ENCODE results near the gene DGKQ. TPM values are rescaled to one million over a fixed set of nuclear protein-coding genes. Genes with fewer than 3 reads are reported as not detected.

DGKQ gene
- total RNA-seq: 10 to 100 TPM; 18.6 to 24.0 TPM

DNA sequence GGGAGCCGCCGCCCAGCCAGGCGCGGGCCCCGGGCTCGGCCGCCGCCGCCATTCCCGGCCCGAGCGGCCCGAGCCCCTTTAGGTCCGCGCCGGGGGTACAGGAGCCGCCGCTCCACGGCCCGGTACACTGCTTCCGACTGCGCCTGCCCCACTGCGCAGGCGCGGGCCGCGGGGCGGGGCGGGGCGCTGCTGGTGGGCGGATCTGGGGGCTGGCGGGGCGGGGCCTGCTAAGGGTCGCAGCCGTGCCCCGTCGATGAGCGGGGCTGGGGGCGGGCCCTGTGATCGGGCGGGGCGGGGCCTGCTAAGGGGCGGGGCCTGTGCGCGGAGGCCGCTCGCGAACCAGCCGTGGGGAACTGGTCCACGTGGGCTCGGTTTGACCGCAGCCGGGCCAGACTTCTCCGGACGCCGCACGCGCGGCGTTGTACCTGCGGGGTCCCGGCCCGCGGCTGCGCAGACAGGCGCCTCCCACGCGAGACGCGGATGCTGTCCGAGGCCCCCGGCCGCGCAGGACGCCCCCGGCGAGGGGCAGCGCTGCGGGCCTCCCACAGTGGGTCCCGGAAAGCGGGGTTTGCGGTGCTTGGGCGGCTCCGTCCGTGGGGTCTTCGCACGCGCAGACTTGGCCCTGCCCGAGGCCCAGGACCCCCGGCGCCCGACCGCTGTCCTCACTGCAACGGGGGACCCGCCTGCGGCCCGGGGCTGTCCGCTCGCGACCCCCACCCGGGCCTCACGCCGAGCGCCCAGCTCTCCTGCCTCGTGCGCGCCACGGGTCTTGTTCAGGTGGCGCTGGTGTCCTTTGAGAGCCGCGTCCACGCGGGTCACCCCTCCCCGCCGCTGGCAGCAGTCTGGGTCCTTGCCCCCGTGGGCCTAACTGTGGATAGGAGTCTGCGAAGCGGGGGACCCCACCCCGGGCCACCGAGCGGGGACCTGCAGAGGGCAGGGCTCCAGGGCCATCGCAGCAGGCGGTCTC, at the start of gene DGKQ:
Gene DGKQ, minus strand, starts transcription at position 139 of the 967 bp plus-strand sequence. Its CDS starts 87 bp downstream, at position 52.
- DNase-seq (ENCODE audit: low spot score): peak; percentile 43
- no peaks in the 10 kb centered on the region for H3K9me3 ChIP-seq
- H3K27me3 ChIP-seq (replicated peaks; ENCODE audit: insufficient read depth): no peaks in the 10 kb centered on the region
- H3K4me1 ChIP-seq (ENCODE audit: control insufficient read depth in 1 of 2, low read depth in 2 of 2): peaks cover 10 to 21% of the 10 kb centered on the region in 2 donors
- peak; percentile 88 for ATAC-seq (ENCODE audit: insufficient number of reproducible peaks, low FRiP score, low read depth)
- H3K36me3 ChIP-seq: no peaks in the 10 kb centered on the region
- TF ChIP-seq, protein P1, sequence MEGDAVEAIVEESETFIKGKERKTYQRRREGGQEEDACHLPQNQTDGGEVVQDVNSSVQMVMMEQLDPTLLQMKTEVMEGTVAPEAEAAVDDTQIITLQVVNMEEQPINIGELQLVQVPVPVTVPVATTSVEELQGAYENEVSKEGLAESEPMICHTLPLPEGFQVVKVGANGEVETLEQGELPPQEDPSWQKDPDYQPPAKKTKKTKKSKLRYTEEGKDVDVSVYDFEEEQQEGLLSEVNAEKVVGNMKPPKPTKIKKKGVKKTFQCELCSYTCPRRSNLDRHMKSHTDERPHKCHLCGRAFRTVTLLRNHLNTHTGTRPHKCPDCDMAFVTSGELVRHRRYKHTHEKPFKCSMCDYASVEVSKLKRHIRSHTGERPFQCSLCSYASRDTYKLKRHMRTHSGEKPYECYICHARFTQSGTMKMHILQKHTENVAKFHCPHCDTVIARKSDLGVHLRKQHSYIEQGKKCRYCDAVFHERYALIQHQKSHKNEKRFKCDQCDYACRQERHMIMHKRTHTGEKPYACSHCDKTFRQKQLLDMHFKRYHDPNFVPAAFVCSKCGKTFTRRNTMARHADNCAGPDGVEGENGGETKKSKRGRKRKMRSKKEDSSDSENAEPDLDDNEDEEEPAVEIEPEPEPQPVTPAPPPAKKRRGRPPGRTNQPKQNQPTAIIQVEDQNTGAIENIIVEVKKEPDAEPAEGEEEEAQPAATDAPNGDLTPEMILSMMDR (IDR thresholded peaks at IDR 0.05): no peak
- peak within 1 kb of the TSS; percentile 97 for H3K4me3 ChIP-seq
- no peak within 1 kb of the TSS for H3K27ac ChIP-seq

- Histone ChIP-seq H3K4me1 (ENCODE audit: control insufficient read depth in 1 of 2, low read depth in 2 of 2) (peaks cover 0 to 3% of the 10 kb centered on the region in 2 donors), H3K27me3 (replicated peaks; ENCODE audit: insufficient read depth) (no peaks in the 10 kb centered on the region), H3K9me3 (no peaks in the 10 kb centered on the region), H3K36me3 (peaks cover 18% of the 10 kb centered on the region), H3K4me3 (no peak overlapping the region), H3K27ac (no peak overlapping the region)
- no peak for DNase-seq (ENCODE audit: low spot score)
- no peak for ATAC-seq (ENCODE audit: insufficient number of reproducible peaks, low FRiP score, low read depth)
- TF ChIP-seq, protein P1 (IDR thresholded peaks at IDR 0.05): no peak
Observed at GRCh38 chr4:1022739-1023066, 49.3 kb upstream of the DGKQ start.

- Histone ChIP-seq H3K9me3 (no peaks in the 10 kb centered on the region), H3K4me1 (ENCODE audit: control insufficient read depth in 1 of 2, low read depth in 2 of 2) (peaks cover 0 to 4% of the 10 kb centered on the region in 2 donors), H3K27me3 (replicated peaks; ENCODE audit: insufficient read depth) (no peaks in the 10 kb centered on the region), H3K36me3 (peaks cover 18% of the 10 kb centered on the region), H3K27ac (no peak overlapping the region), H3K4me3 (no peak overlapping the region)
- ATAC-seq (ENCODE audit: insufficient number of reproducible peaks, low FRiP score, low read depth) (no peak), DNase-seq (ENCODE audit: low spot score) (no peak)
- TF ChIP-seq, protein P1 (IDR thresholded peaks at IDR 0.05): no peak
Observed at GRCh38 chr4:1022051-1022738, 48.8 kb upstream of the DGKQ start.

DNA sequence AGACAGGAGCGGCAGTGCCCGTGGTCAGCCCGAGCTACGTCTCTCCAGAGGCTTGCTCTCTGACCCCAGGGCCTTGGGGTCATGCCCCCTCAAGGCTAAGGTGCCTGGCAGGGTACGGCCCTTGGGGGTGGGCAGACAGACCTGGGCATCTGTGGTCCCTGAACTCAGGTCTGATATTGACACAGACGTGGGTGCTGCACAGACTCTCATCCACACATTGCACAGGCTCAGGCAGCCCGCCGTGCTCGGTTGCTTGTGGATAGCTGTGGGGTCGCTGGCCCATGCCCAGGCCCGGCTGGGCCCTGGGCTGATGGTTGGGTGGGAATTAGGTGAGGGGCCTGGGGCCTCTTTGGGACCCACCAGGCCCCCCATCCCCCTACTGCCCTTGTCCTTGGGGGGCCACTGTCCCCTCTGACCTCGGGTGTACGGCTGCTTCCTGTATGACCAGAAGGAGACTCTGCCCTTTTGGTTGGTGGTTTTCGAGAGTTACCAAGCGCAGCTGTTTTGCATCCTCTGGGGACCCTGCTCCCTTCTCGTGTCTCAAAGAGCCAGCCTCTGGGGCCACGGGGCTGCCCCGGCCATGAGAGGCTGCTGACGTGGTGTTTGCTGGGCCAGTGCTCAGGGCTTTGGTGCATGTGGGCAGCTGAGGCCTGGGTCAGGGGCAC, 48.1 kb upstream of the DGKQ start:
- ATAC-seq (ENCODE audit: insufficient number of reproducible peaks, low FRiP score, low read depth) (no peak), DNase-seq (ENCODE audit: low spot score) (no peak)
- Histone ChIP-seq H3K4me1 (ENCODE audit: control insufficient read depth in 1 of 2, low read depth in 2 of 2) (peaks cover 0 to 4% of the 10 kb centered on the region in 2 donors), H3K36me3 (peaks cover 18% of the 10 kb centered on the region), H3K27me3 (replicated peaks; ENCODE audit: insufficient read depth) (no peaks in the 10 kb centered on the region), H3K9me3 (no peaks in the 10 kb centered on the region), H3K4me3 (no peak overlapping the region), H3K27ac (no peak overlapping the region)
- TF ChIP-seq, protein P1 (IDR thresholded peaks at IDR 0.05): no peak
